GM19452 (cell line): Measurements from ENCODE around the gene LPAR3.
A peak's percentile ranks its signal among the peaks of the same experiment; 100 is the strongest.

Experiments
- ATAC-seq: cut with Tn5 transposase; IDR thresholded peaks from one replicate; pipeline ENCODE4 v1.9.1; 2021; ENCODE audit not compliant: unreplicated experiment

The LPAR3 gene

DNA sequence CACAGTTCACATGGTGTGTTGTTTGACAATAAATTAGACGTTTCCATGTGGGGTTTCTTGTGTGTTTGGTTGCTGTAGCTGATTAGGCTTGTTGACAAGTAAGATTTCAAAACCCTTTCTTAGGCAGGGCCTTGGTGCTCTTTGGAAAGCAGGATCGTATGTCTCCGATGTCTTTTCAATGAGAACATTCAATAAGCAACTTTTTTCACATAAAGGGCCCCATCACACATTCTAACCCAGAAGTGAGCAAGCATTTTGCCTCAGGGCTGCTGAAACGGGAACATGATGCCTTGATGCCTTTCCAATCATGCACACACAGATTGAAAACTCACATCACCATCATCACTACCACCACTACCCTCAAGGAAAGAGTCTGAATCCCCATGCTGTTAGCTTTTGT lies 33.1 kb downstream of the LPAR3 start:
- ATAC-seq, result no peak

DNA sequence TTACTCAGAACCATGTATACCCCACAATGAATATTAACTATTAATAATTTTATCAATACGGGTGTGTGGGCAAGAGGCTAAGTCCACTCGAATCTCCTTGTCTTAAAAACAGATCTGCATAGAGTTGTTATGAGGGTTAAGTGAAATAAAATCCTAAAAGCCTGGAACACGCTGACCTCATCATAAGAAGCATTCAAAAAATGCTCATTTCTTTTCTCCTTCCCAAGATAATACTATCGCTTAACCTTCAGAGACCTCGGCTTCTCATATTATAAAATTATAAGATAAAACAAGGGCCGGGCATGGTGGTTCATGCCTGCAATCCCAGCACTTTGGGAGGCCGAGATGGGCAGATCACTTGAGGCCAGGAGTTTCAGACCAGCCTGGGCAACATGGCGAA lies 35.1 kb downstream of the LPAR3 start:
- no peak for ATAC-seq

DNA sequence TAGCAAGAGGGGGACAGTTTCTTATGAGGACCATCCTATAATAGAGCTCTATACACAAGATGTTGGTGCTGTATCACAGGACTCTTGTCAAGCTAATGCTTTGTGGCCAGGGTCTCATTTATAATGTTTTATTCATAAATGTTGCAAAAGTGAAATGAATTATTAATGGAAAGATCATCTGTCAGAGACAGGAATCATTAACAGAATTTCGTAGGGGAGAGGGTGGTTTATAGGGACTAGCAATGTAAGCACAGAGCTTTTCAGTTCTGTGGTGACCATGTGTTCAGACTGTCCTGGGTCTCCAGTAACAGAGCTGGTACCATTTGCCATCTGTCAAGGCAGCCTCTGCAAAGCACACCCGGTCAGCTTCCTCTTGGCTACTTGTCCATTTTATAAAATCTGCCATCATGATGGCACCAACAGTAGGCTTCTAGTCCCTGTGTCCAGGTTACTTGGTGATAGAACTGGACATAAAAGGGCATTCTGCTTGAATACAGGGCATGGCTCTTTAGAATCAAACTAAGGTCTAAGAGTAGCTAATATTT lies 36.2 kb downstream of the LPAR3 start:
- no peak for ATAC-seq

DNA sequence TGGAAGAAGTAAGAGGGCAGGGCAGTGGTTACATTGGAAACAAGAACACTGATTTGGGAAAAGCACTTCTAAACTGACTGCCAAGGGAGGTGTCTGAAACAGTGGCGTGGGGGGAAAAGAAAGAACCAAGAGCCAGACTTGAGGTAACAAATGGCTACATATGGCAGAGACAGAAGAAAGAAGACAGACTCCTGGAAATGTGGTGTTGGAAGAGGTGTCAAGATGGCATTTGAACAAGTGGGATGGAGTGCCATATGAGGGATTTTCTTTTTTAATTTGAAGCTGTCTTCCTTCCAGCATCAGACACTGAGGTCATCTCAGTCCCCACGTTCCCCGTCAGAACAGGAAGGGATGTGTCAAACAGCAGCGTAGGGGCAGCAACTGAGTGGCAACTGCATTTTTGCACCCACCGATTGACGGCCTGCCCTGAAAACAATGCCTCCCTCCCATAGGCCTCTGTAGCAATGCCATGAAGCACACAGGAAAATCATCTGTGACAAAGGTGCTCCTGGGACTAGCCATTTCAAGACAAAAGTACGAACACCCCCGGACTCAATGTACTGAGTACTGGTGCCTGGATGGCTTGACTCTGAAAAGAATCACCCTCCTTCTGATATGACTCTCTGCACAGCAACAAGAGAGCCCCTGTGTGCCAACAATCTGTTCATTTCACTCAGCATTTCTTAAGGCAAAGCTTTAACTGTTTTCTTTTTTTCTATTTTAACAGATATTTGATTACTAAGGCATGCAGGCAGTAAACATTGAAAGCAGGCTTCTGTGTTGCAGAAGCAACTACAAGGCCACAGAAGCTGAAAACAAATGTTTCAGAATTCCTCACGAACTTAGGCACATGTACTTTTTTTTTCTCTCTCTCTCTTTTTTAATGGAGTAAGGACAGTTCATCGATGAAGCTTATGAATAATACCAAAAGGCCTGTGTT lies 37.0 kb downstream of the LPAR3 start:
- no peak for ATAC-seq

DNA sequence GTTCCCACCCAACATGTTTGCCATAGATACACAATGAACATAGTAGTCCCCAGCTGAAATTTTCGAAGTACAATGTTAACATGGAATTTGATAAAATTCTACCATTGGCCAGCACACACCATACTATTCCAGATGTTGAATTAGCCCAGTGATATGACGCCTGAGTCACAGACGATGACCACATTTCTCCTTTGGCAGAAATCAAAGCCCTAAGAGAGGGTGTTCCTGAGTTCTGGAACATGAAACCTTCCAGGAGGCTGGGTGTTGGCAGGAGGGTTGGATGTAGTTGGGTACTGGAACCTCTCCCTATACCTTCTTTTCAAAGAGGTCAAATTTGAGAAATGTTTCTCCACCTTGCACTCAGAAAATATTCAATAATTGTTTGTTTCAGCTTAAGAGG lies 37.8 kb downstream of the LPAR3 start:
- ATAC-seq, result no peak

DNA sequence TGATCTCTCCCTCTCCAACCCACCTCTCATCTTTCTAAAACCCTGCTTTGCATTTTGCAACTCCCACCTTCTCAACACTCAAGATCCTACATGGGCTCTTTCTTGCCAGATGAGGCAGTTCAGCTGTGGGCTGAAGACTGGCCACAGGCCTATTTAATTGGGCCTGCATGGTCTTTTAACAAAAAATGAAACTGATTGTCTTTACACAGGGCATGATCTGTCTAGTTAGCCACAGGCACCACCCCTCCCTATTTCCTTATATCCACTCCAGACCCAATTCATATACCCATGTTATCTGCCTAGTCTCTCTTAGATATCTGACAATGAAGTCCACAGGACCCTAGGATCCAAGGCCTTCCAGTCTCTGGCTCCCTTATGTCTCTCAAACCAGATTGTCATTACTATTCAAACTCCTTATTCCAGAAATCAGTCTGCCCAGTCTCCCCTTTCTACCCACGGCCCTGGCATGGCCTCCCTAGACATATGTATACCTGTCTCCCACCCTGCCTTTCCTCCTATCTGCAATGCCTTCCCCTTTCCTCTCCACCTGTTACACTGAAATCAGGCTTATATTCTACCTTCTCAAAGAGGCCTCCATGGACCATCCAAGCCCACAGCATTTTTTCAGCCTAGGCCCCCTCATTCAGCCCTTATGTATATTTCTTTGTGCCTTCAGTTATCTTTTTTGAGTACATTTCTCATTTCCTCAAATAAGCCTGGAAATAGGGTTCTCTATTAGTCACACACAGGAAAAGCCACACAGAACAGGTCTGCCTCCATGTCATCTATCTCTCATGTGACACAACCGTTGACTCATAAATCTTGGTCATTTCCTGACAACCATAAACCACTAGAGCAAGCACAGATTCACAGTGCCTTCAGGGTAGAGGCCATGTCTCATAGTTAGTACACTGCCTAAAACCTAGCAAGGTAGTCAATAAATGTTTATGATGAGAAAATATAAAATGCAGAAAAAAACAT lies 39.0 kb downstream of the LPAR3 start:
- ATAC-seq, result peak; percentile 98

DNA sequence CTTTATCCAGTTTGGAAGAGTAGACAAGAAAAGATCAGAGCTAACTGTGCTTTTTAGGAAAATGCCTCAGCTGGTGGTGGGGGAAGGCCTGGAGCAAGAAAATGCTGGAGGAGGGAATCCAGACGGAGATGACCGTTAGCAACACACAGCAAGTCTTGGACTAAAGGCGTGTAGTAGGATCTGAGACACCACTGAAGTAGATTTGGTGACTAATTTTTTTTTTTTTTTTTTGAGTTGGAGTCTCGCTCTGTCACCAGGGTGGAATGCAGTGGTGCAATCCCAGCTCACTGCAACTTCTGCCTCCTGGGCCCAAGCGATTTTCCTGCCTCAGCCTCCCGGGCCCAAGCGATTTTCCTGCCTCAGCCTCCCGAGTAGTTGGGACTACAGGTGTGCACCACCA lies 41.2 kb downstream of the LPAR3 start:
- ATAC-seq, result no peak

DNA sequence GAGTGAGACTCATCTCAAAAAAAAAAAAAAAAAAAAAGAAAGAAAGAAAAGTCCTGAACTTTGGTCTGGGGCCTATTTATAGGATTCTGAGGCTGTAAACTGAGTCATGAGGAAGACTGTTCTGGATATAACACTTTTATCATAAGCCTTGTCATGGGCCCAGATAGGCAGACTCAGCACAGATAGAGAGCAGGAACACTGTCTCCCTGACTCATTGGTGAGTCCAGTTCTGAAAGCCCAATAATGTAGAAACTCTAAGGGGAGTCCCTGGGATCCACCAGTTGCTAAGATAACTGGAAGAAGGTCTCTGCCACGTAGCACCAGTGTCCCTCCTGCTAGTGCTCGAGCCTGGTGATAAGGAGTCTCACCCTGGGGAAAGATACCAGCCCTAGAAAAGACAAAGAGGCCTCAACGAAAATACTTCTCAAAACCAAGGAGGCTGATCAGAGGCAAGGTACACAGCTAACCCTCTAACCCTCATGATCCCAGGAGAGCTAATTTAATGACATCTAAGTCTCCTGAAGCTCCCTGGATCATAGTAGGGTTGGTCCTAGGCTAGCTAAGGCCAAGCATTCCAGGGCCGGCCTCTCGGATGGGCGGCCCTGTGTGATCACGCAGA lies 43.5 kb downstream of the LPAR3 start:
- ATAC-seq, result no peak

DNA sequence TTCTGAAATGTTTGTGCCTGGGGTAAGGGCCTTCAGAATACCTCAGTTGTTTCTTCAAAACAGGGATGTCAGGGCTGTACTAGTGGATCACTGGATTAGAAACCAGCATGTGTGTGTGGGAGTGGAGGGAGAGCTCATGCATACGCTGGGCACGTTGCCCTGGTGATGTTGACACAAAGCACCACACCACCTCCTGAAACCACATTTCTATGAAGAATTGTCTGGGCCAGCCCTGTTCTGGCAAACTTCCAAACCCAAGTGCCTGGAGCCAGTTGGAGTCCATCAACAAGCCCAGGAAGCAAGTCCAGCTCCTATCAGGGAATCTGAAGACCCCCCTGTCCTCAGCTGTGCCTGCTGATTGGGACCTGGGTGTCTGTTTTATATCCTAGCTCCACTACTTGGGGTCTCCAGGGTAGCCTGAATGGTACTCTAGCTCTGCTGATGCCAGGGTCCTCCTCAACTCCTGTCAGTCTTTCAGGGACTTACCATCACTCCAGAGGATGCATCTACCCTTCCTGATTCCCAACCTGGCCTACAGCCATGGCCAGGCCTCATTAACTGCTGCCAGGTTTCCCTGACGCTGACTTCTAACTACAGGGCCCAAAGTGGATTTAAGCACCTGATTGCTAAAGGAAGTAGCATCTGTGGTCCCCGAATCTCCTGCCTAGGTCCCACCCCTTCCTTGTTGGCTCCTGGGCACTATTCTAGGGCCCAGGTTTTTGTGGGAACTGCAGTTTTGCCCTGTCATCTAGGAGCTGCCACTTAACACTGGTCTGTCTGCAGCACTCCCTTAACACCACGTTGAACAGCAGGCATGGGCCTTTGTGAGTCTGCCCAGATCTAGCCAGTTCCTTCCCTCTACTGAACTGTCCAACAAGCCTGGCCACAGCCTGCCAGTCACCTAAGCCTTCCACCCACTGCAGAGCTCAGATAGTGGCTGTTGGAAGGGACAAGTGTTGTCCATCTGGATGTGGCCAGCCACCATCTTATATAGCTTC lies 45.5 kb downstream of the LPAR3 start:
- ATAC-seq, result no peak

DNA sequence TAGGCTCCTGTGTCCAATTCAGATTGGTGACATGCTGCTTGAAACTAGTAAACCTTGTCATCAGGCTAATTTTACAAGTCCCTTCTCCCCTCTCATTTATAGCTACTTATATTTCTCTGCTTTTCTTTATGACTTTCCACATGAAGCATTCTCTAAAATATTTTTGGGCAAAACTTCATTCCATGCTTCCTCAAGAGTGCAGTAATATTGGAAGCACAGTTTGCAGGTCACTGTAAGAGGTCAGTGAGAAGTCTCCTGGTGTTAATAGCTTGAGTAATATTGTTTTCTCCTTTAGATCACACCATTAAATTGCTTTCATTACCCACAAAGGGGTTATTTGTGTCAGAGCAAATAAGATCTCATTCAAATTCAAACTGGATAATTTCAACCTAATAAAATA lies 46.6 kb downstream of the LPAR3 start:
- ATAC-seq, result no peak

DNA sequence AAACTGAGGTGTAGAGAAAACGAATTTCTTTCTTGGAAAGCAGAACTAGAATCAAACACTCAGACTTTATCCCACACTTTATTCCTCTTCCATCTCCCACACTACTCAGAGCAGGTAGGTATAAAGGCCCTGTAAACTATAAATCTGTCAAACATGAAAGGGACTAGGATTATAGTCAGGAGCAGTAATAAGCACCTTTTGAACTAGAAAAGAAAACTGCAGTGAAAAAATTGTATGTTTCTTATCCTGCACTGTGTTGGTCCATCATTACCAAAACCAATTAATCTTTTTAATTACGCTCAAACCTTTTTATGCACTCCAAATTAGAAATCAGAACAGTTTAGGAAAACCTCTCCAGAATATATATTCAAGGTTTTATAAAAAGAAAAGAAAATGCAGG lies 47.6 kb downstream of the LPAR3 start:
- ATAC-seq, result no peak

DNA sequence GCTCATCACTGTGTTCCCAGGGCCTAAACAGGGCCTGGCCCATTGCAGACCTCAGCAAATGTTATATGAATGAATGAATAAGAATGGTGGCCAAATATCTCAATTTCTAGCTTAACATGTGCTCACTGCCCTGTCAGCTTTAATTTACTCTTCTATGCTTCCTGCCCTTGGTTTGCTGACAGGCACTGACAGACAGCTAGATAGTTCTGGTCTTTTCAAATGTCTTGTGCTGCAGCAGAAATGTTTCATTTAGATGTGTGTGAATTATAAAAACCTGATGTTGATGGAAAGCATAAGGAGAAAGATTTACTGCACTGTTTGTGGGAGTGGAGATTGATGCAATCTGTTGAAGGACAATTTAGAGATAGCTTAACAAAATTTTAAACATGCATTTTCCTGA lies 48.9 kb downstream of the LPAR3 start:
- ATAC-seq, result no peak

DNA sequence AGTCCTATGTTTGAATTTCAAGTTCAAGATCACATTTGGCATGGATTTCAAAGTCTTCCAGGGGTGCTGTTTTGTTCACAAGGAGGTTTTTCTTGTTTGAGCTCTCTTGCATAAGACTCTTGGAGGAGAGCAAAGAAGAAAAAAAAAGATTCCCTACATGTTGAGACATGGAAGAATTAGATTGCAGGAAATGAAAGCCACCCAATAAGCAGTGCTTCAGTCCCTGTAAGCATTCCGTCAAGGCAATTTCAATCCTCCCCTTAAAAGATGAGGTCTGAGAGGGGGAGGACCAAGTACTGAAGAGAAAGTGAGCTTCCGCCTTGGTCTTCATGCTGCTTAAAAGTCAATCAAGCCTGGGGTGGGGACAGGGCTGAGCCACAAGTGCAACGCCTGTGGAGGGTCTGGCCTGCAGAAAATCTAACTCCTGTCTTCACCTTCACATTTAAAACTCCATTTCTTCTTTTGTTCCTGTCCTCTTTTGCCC lies 50.2 kb downstream of the LPAR3 start:
- no peak for ATAC-seq

DNA sequence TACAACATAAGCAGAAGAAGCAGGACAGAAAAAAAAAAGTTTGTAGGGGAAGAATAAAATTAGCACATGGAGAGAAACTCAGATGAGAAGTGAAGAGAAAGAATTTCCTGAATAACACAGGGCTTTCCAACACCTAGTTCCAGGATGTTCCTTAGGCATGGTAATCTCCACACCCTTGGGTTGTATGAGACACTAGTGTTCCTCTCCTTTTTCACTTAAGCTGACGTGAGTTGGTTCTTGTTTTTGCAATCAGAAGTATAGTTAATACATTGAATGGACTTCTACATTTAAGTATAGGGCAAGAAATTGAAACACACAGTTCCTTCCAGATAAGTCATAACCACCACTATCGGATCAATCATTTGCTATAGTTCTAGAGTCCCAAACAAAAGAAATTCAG lies 51.0 kb downstream of the LPAR3 start:
- ATAC-seq, result no peak

DNA sequence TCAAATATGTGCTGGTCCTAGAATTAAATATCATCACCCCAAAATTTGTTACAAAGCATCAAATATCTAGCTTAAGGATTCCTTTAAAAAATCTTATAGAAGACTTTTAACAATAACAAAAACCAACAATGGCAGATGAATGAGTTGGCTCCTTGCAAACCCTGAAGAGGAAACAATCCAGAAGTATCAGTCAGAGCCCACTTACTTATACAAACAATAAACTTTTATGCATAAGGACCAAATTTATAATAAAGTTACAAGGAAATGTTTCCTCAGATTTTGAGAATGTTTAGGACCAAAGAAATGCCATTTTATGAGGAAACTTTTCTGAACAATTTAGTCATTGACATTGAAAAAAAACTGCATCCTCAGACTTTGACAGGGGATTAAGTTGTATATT lies 52.7 kb downstream of the LPAR3 start:
- ATAC-seq, result no peak

DNA sequence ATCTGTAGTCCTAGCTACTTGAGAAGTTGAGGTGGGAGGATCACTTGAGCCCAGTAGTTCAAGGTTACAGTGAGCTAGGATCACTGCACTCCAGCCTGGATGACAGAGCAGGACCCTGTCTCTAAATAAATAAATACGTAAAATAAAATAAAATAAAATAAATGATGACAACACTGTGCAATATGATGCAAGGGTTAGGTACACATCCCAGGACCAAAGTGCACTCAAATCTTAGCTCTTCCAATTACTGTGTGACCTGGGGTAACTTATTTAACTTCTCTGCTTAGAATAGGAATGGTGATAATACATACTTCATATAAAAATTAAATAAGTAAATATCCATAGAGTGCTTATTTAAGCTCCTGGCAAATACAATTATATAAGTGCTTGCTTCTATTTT lies 53.5 kb downstream of the LPAR3 start:
- ATAC-seq, result no peak

DNA sequence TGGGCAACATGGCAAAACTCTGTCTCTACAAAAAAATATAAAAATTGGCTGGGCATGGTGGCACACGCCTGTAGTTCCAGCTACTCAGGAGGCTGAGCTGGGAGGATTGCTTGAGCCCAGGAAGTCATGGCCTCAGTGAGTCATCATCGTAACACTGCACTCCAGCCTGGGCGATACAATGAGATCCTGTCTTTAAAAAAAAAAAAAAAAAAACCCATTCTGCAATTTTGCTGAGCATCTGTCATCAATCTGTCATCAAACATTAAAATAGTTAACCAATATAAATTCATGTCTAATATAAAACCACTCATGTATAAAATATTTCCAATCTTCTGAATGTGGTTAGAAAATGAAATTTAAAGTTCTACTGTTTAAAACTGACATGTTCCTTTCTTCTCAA lies 56.9 kb downstream of the LPAR3 start:
- no peak for ATAC-seq

DNA sequence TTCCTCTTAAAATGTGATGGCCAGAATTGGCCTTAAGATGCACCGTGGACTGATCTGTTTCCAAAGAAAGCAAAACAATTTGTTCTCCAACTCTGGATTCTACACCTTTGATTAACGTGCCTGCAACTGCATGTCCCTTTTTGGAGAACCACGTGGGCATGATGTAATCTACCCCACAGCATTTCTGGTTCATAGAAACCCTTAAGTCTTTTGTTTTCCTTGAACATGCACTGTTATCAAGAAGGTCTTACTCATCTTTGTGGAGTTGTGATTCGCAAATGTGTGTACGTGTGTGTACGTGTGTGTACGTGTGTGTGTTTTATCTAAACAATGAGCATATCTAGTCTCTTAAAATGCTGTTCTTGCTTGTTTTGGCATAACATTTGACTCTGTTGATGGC lies 57.8 kb downstream of the LPAR3 start:
- no peak for ATAC-seq

DNA sequence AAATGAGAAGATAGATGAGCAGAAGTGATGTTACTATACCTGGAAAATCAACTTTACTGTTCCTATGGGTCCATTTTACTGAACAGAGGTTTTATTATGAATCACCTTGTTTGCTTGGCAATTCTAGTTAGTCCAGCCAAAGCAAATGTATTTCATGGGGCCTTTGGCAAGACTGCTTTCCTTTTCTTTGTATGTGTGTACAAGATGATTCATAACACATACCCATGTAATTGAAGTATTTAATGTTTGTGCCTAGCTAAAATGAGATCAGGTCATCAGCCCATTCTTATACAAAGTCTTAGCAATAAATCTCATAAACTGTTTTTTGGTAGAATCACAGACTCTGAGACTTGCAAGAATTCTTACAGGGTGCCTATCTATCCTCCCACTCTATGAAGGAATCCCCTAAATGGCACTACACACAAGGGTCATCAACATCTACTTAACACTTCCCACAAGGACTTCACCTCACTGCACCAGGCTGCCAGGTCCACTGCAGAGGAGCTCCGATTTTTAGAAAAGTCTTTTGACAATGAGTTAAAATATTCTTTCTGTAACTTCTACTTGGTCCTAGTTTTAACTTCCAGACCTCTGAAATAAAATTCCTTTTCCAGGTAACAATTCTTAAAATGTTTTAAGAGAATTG lies 58.5 kb downstream of the LPAR3 start:
- ATAC-seq, result no peak
